Stomach (tissue), 9 donors: Measurements from ENCODE around the gene AGBL4. TPM values are rescaled to one million over a fixed set of nuclear protein-coding genes. Genes with fewer than 3 reads are reported as not detected.

Source experiments
- DNase-seq, 2 donors: peaks; one replicate each; pipeline versions ENCODE4 v3.0.0 to v3.0.0-alpha.2; 2013 to 2019
- H3K27ac ChIP-seq, 5 donors: fragments of 200-600 bp in 4 of 5; sonication (generic) in 4 of 5; one replicate each; pipeline ENCODE4 v1.5.1; 2013 to 2019; ENCODE audit warnings: mild to moderate bottlenecking in 1 of 5, moderate library complexity in 1 of 5
- H3K27me3 ChIP-seq, 3 donors: fragments of 200-600 bp; sonication (generic); one replicate each; pipeline ENCODE4 v1.5.1; 2017 to 2019; ENCODE audit warnings: mixed run types in 1 of 3
- H3K36me3 ChIP-seq, 4 donors: fragments of 200-600 bp; sonication (generic); 1 replicate in 3 of 4; 2 replicates in 1 of 4; pipeline ENCODE4 v1.5.1; 2016 to 2019
- H3K4me1 ChIP-seq, 4 donors: fragments of 200-600 bp; sonication (generic); one replicate each; pipeline ENCODE4 v1.5.1; 2016 to 2019
- H3K4me3 ChIP-seq, 4 donors: fragments of 200-600 bp; sonication (generic) in 3 of 4; one replicate each; pipeline ENCODE4 v1.5.1; 2016 to 2019; ENCODE audit warnings: mild to moderate bottlenecking in 1 of 4
- H3K9me3 ChIP-seq, 4 donors: fragments of 200-600 bp; sonication (generic); one replicate each; pipeline ENCODE4 v1.5.1; 2016 to 2019
- EP300 ChIP-seq: sonication (generic); formaldehyde crosslinking; IDR thresholded peaks from one replicate; pipeline ENCODE4 v1.6.1; 2017; ENCODE audit warnings: antibody characterized with exemption
- POLR2A ChIP-seq, 4 donors: fragments of 450-650 bp; IDR thresholded peaks; one replicate each; pipeline ENCODE4 v1.6.1; 2016; ENCODE audit warnings: antibody characterized with exemption in 4 of 4, control low read depth in 2 of 4, mild to moderate bottlenecking in 1 of 4, moderate library complexity in 1 of 4
- POLR2AphosphoS5 ChIP-seq, 3 donors: sonication (generic); formaldehyde crosslinking; IDR thresholded peaks; one replicate each; pipeline ENCODE4 v1.6.1; 2016; ENCODE audit warnings: antibody characterized with exemption in 3 of 3
- whole genome bisulfite sequencing, 5 donors: extraction: QIAGEN DNeasy Blood & Tissue Kit in 3 of 5; methylation state at CpG; one replicate each; pipeline versions ENCODE4 v1.1.5 to v1.1.7; 2013 to 2018; 5-methylcytosine and 5-hydroxymethylcytosine counted together
- intact Hi-C: fragments of 100-400 bp; cut with DNase I; formaldehyde crosslinking; loops from one replicate; pipeline ENCODE4 v1.15.1; 2023; ENCODE audit warnings: low total_unique reads
- polyA plus RNA-seq, 3 donors: library from polyadenylated mRNA; stranded (reverse); fragments of 200-250 nt; gene quantifications; one replicate each; pipeline ENCODE4 v1.2.3, GENCODE V29; 2013
- total RNA-seq, 5 donors: library from RNA; depleted of rRNA; stranded (reverse); fragments of >200 nt; gene quantifications; one replicate each; pipeline versions ENCODE4 v1.1.0 to v1.2.3, GENCODE V29; 2014 to 2016
- TF ChIP-seq, protein P1 (sequence below), 7 experiments: fragments of 450-650 bp in 4 of 7; fragments of 200-600 bp in 3 of 7; sonication (generic) in 3 of 7; IDR thresholded peaks; one replicate each; pipeline ENCODE4 v1.5.1; 2016 to 2019; ENCODE audit warnings: antibody characterized with exemption in 7 of 7, control low read depth in 2 of 7, mild to moderate bottlenecking in 1 of 7
- donor health status: healthy with polysubstance abuse.
- donor health status: Bipolar disorder and iron deficiency.
- donor health status: healthy.

AGBL4 gene
- total and polyA plus RNA-seq, 8 donors: 0.92 TPM; not detected in 7

DNA sequence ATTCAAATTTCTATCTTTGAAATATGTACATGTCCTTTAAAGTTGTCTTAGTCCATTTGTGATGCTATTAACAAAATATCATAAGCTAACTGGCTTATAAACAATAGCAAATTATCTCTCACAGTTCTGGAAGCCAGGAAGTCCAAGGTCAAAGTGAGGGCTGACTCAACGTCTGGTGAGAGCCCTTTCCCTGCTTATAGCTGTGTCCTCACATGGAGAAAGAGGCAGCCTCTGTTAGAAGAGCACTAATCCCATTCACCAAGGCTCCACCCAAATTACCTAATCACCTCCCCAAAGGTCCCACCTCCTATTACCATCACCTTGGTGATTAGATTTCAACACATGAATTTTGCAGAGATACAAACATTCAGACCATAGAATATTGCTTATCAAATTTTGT, 797.0 kb downstream of the AGBL4 start:
- 14 to 36% (median 21%) methylated on average over 1 of the region's 1 CpG for WGBS, 5 donors
- no peak for DNase-seq
- no peaks in the 10 kb centered on the region for H3K27me3 ChIP-seq

DNA sequence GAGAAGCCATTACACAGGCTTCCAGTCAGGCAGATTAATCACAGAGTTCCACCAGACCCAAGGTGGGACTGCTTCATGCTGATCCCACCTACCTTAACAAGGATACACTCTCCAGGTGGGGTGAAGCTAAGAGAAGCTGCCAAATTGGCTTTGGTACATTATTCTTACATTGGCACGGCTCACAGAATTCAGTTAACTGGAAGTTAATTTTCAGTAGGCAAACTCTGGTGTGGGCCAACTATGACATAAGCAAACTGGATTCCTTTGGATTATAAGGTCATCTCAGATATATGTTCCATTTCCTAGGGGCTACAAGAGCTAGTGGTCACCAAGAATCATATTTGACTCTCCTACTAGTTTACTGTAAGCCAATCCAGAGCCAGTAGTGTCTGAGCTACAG, 798.3 kb downstream of the AGBL4 start:
- DNase-seq: no peak
- H3K4me1 ChIP-seq: no peaks in the 10 kb centered on the region
- H3K27ac ChIP-seq: no peak overlapping the region
- no peak overlapping the region for H3K4me3 ChIP-seq
- no peak for TF ChIP-seq POLR2A (IDR thresholded peaks at IDR 0.05)
- TF ChIP-seq, protein P1, sequence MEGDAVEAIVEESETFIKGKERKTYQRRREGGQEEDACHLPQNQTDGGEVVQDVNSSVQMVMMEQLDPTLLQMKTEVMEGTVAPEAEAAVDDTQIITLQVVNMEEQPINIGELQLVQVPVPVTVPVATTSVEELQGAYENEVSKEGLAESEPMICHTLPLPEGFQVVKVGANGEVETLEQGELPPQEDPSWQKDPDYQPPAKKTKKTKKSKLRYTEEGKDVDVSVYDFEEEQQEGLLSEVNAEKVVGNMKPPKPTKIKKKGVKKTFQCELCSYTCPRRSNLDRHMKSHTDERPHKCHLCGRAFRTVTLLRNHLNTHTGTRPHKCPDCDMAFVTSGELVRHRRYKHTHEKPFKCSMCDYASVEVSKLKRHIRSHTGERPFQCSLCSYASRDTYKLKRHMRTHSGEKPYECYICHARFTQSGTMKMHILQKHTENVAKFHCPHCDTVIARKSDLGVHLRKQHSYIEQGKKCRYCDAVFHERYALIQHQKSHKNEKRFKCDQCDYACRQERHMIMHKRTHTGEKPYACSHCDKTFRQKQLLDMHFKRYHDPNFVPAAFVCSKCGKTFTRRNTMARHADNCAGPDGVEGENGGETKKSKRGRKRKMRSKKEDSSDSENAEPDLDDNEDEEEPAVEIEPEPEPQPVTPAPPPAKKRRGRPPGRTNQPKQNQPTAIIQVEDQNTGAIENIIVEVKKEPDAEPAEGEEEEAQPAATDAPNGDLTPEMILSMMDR (IDR thresholded peaks at IDR 0.05): no peak
- no peak for TF ChIP-seq EP300
- intact Hi-C loops: no loop called here
- H3K36me3 ChIP-seq: no peaks in the 10 kb centered on the region
- H3K9me3 ChIP-seq: no peaks in the 10 kb centered on the region
- WGBS, 5 donors: 38 to 75% (median 51%) methylated on average over 1 of the region's 1 CpG
- H3K27me3 ChIP-seq: no peaks in the 10 kb centered on the region

More for the DNA sequence above, 797.0 kb downstream of the AGBL4 start:
- Histone ChIP-seq H3K4me1 (no peaks in the 10 kb centered on the region), H3K36me3 (no peaks in the 10 kb centered on the region), H3K27ac (no peak overlapping the region), H3K4me3 (no peak overlapping the region), H3K9me3 (no peaks in the 10 kb centered on the region)
- intact Hi-C loops: no loop called here
- TF ChIP-seq POLR2AphosphoS5 (IDR thresholded peaks at IDR 0.05) (no peak), EP300 (no peak), POLR2A (IDR thresholded peaks at IDR 0.05) (no peak)
- TF ChIP-seq, protein P1 (IDR thresholded peaks at IDR 0.05): no peak

DNA sequence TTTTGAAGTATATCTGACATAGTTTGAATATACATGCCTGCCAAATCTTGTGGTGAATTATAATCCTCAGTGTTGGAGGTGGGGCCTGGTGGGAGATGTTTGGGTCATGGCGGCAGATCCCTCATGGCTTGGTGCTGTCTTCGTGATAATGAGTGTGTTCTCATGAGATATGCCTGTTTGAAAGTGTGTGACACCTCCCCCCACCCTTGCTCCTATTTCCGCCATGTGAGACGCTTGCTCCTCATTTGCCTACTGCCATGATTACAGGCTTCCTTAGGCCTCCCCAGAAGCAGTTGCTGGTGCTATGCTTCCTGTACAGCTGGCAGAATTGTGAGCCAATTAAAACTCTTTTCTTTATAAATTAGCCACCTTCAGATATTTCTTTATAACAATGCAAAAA, 810.5 kb downstream of the AGBL4 start:
- Histone ChIP-seq H3K4me3 (no peak overlapping the region), H3K9me3 (no peaks in the 10 kb centered on the region), H3K36me3 (no peaks in the 10 kb centered on the region), H3K4me1 (no peaks in the 10 kb centered on the region), H3K27me3 (no peaks in the 10 kb centered on the region), H3K27ac (no peak overlapping the region)
- DNase-seq: no peak
- TF ChIP-seq POLR2AphosphoS5 (IDR thresholded peaks at IDR 0.05): no peak
- TF ChIP-seq, protein P1 (IDR thresholded peaks at IDR 0.05): no peak
- TF ChIP-seq EP300: no peak
- TF ChIP-seq POLR2A (IDR thresholded peaks at IDR 0.05): no peak
- 78 to 88% (median 86%) methylated on average over 4 of the region's 4 CpGs for WGBS, 5 donors
- intact Hi-C loops: no loop called here

DNA sequence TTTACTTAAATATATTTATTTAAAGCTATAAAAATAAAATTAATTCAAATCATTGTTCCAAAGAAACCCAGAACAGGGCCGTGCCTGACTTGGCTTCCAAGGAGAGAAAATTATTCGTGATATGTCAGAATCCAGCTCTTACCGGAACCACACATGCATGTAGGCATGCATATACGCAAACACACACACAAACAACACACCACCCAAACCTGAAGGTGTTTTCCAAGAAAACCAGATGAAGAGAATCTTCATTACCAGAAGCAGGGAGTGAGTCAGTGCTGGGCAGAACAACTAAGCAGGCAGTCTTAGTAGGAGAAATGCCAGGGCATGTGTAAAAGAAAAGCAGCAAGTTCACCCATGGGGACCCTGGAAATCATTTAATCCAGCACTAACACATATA, 815.0 kb downstream of the AGBL4 start:
- WGBS, 5 donors: 89 to 93% (median 91%) methylated on average over 4 of the region's 4 CpGs

More for the DNA sequence above, 815.0 kb downstream of the AGBL4 start:
- H3K9me3 ChIP-seq: no peaks in the 10 kb centered on the region
- no peak for DNase-seq
- H3K27me3 ChIP-seq: no peaks in the 10 kb centered on the region
- intact Hi-C loops: no loop called here
- no peaks in the 10 kb centered on the region for H3K36me3 ChIP-seq
- no peak overlapping the region for H3K27ac ChIP-seq
- H3K4me1 ChIP-seq: no peaks in the 10 kb centered on the region
- no peak overlapping the region for H3K4me3 ChIP-seq
- TF ChIP-seq POLR2A (IDR thresholded peaks at IDR 0.05) (no peak), POLR2AphosphoS5 (IDR thresholded peaks at IDR 0.05) (no peak), EP300 (no peak)
- TF ChIP-seq, protein P1 (IDR thresholded peaks at IDR 0.05): no peak
